ENCODE results near the gene HNF4A.

HNF4A gene

DNA sequence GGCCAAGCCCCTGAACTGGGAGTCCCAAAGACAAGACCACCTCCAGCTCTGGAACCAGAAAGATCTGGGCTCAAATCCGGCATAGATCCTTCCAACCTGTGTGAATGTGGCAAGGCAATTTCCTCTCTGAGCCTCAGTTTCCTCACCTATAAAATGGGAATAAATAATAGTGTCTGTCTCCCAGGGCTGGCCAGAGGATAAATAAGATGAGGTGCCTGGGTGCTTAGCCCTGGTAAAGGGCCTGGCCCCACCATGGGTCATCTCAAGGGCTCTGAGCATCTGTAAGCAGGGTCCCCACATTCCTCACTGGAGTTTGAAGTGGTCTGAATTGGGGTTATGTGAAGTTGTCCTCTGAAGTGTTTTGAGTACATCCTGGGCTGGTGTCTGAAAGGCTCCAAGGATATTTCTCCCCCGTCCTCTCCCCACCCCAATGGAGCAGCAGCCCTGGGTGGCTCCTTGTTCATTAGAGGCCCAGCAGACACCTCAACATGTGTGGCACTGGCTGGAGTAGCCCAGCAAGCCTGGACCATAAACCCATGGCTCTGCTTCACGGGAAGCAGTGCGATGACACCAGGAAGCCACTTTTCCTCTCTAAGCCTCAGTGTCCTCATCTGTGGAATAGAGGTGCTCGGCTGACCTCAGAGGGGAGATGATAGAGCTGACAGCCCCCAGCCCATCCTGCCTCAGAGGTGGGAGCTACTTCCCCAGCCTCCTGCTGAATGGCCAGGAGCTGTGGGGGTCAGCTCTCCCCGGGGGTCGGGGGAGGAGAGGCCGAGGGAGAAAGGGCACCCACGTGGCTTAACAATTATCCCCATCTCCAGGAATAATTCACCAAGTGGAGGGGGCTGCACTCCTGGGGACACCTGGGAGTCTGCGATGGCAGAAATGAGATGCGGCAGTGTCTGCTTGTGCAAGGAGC lies 48.0 kb downstream of the HNF4A start:
- TF ChIP-seq NFIC (IDR thresholded peaks at IDR 0.05), result no peak
- TF ChIP-seq YY1 (IDR thresholded peaks at IDR 0.05; ENCODE audit: low read depth), result no peak
- TF ChIP-seq, protein P1, sequence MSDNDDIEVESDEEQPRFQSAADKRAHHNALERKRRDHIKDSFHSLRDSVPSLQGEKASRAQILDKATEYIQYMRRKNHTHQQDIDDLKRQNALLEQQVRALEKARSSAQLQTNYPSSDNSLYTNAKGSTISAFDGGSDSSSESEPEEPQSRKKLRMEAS (IDR thresholded peaks at IDR 0.05), result no peak
- no peak for TF ChIP-seq EP300 (IDR thresholded peaks at IDR 0.05; ENCODE audit: borderline replicate concordance)
- no peak for TF ChIP-seq TEAD4 (IDR thresholded peaks at IDR 0.05)
- TF ChIP-seq, protein P2, sequence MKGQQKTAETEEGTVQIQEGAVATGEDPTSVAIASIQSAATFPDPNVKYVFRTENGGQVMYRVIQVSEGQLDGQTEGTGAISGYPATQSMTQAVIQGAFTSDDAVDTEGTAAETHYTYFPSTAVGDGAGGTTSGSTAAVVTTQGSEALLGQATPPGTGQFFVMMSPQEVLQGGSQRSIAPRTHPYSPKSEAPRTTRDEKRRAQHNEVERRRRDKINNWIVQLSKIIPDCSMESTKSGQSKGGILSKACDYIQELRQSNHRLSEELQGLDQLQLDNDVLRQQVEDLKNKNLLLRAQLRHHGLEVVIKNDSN (IDR thresholded peaks at IDR 0.05), result no peak
- TF ChIP-seq TAF1 (IDR thresholded peaks at IDR 0.05; ENCODE audit: low read depth), result no peak
- no peak for TF ChIP-seq RAD21 (IDR thresholded peaks at IDR 0.05; ENCODE audit: low read depth)
- no peak for TF ChIP-seq CREB1 (IDR thresholded peaks at IDR 0.05; ENCODE audit: low read depth)
- no peak for TF ChIP-seq EGR1 (IDR thresholded peaks at IDR 0.05)
- TF ChIP-seq ZBTB7A (IDR thresholded peaks at IDR 0.05; ENCODE audit: low read depth), result no peak
- TF ChIP-seq, protein P3, sequence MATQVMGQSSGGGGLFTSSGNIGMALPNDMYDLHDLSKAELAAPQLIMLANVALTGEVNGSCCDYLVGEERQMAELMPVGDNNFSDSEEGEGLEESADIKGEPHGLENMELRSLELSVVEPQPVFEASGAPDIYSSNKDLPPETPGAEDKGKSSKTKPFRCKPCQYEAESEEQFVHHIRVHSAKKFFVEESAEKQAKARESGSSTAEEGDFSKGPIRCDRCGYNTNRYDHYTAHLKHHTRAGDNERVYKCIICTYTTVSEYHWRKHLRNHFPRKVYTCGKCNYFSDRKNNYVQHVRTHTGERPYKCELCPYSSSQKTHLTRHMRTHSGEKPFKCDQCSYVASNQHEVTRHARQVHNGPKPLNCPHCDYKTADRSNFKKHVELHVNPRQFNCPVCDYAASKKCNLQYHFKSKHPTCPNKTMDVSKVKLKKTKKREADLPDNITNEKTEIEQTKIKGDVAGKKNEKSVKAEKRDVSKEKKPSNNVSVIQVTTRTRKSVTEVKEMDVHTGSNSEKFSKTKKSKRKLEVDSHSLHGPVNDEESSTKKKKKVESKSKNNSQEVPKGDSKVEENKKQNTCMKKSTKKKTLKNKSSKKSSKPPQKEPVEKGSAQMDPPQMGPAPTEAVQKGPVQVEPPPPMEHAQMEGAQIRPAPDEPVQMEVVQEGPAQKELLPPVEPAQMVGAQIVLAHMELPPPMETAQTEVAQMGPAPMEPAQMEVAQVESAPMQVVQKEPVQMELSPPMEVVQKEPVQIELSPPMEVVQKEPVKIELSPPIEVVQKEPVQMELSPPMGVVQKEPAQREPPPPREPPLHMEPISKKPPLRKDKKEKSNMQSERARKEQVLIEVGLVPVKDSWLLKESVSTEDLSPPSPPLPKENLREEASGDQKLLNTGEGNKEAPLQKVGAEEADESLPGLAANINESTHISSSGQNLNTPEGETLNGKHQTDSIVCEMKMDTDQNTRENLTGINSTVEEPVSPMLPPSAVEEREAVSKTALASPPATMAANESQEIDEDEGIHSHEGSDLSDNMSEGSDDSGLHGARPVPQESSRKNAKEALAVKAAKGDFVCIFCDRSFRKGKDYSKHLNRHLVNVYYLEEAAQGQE (IDR thresholded peaks at IDR 0.05; ENCODE audit: low read depth), result no peak
- no peak for TF ChIP-seq TCF12 (IDR thresholded peaks at IDR 0.05; ENCODE audit: low read depth)
- no peak for TF ChIP-seq FOXM1 (IDR thresholded peaks at IDR 0.05; ENCODE audit: borderline replicate concordance, low read depth)

DNA sequence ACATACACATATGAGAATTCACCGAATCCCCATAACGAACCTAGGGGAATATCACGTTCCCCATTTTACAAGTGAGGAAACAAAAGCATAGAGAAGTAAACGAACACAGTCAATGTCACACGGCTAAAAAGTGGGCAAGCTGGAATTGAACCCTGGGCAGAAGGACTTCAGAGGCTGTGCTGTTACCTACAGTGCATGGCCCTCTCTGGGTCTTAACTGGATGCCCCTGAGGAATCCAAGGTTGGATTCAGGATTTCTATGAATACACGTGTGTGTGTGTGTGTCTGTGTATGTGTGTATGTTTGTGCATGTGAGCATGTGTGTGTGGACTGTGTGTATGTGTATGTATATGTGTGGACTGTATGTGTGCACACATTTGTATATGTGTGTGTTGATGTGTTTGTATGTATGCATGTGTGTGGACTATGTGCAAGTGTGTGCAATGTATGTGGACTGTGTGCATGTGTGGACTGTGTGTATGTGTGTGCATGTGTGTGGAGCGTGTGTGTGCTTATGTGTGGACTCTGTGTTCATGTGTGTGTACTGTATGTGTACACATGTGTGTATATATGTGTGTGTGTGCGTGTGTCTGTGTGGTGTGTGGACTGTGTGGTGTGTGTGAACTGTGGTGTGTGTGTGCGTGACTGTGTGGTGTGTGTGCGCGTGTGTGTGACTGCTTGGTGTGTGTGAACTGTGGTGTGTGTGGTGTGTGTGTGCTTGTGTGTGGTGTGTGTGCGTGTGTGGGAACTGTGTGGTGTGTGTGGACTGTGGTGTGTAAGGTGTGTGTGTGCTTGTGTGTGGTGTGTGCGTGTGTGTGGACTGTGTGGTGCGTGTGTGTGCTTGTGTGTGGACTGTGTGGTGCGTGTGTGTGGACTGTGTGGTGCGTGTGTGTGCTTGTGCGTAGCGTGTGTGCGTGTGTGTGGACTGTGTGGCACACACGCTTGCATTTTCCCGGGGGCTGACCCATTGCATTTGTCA lies 49.0 kb downstream of the HNF4A start:
- TF ChIP-seq RAD21 (IDR thresholded peaks at IDR 0.05; ENCODE audit: low read depth) (no peak), ZBTB7A (IDR thresholded peaks at IDR 0.05; ENCODE audit: low read depth) (no peak), TAF1 (IDR thresholded peaks at IDR 0.05; ENCODE audit: low read depth) (no peak), CEBPB (IDR thresholded peaks at IDR 0.05) (no peak), YY1 (IDR thresholded peaks at IDR 0.05; ENCODE audit: low read depth) (no peak), TEAD4 (IDR thresholded peaks at IDR 0.05) (no peak), TCF12 (IDR thresholded peaks at IDR 0.05; ENCODE audit: low read depth) (no peak), EP300 (IDR thresholded peaks at IDR 0.05; ENCODE audit: borderline replicate concordance) (no peak), NFIC (IDR thresholded peaks at IDR 0.05) (no peak), FOXM1 (IDR thresholded peaks at IDR 0.05; ENCODE audit: borderline replicate concordance, low read depth) (no peak), CREB1 (IDR thresholded peaks at IDR 0.05; ENCODE audit: low read depth) (no peak), EGR1 (IDR thresholded peaks at IDR 0.05) (no peak)
- TF ChIP-seq, protein P3 (IDR thresholded peaks at IDR 0.05; ENCODE audit: low read depth), result no peak
- TF ChIP-seq, protein P1 (IDR thresholded peaks at IDR 0.05), result no peak
- TF ChIP-seq, protein P2 (IDR thresholded peaks at IDR 0.05), result no peak

DNA sequence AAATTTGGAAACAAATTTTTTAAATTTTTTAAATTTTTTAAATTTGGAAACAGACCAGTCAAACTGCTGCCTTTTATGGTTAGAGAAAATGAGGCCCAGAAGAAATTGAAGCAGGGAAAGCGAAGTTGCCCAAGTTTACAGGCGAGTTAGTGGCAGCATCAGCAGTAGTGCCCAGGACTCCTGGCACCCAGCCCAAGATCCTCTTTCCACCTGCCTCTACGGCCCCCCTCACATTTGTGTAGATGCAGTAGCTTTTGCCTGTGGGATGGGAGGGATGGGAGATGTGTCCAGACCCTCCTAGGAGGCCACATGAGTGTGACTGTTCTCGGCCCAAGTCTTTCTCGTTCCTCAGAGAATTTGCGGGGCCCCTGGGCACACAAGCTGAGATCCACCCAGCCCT lies 49.8 kb downstream of the HNF4A start:
- TF ChIP-seq EGR1 (IDR thresholded peaks at IDR 0.05) (no peak), TCF12 (IDR thresholded peaks at IDR 0.05; ENCODE audit: low read depth) (no peak), TEAD4 (IDR thresholded peaks at IDR 0.05) (no peak), RAD21 (IDR thresholded peaks at IDR 0.05; ENCODE audit: low read depth) (no peak), CEBPB (IDR thresholded peaks at IDR 0.05) (no peak), TAF1 (IDR thresholded peaks at IDR 0.05; ENCODE audit: low read depth) (no peak)
- TF ChIP-seq, protein P2 (IDR thresholded peaks at IDR 0.05), result no peak
- TF ChIP-seq, protein P1 (IDR thresholded peaks at IDR 0.05), result no peak

Measured in Ishikawa (cell line).